ENCODE results near the gene MMP20. TPM values are rescaled to one million over a fixed set of nuclear protein-coding genes. Genes with fewer than 3 reads are reported as not detected.

MMP20 gene
- total RNA-seq, 1 donor from 2014 or later = not detected

Other genes starting within 250 kb of the MMP20 start
- gene TMEM123, start 172.6 kb downstream of the MMP20 start, total RNA-seq = 152 and 200 TPM in 2 replicates
- 0.90 and 2.1 TPM in 2 replicates for gene MMP7, start 94.6 kb downstream of the MMP20 start, total RNA-seq
- not detected in 2 replicates for gene MMP27, start 80.4 kb upstream of the MMP20 start, total RNA-seq
- gene MMP8, start 99.6 kb upstream of the MMP20 start, total RNA-seq = not detected in 2 replicates
- 3.5 and 10.1 TPM in 2 replicates for gene MMP10, start 155.3 kb upstream of the MMP20 start, total RNA-seq
- 16.4 and 425 TPM in 2 replicates for gene MMP1, start 172.8 kb upstream of the MMP20 start, total RNA-seq
- not detected in 2 replicates for gene MMP3, start 218.3 kb upstream of the MMP20 start, total RNA-seq
- not detected in 2 replicates for gene MMP12, start 249.7 kb upstream of the MMP20 start, total RNA-seq